Fibroblast of the aortic adventitia (primary cell): ENCODE data around the gene NPIPB6. TPM values are rescaled to one million over a fixed set of nuclear protein-coding genes. Genes with fewer than 3 reads are reported as not detected.

Experiments
- DNase-seq: peaks from one replicate; pipeline ENCODE4 v3.0.0-alpha.2; 2010; ENCODE audit warnings: low read depth
- H3K4me3 ChIP-seq: 2 replicates; pipeline ENCODE4 v1.5.1; 2011; ENCODE audit warnings: low read depth, mild to moderate bottlenecking, control low read depth, low read length, moderate library complexity
- CTCF ChIP-seq: IDR thresholded peaks from 2 replicates; pipeline ENCODE4 v1.5.1; 2011; ENCODE audit warnings: mild to moderate bottlenecking, low read length, control low read depth, inconsistent platforms; ENCODE audit not compliant: insufficient read depth
- small RNA-seq: library from RNA; depleted of rRNA; stranded (forward); fragments of <200 nt; gene quantifications from one replicate; pipeline ENCODE3, GENCODE V24; 2012
- total RNA-seq: library from RNA; depleted of rRNA; stranded (reverse); fragments of >200 nt; gene quantifications from 2 replicates; pipeline ENCODE4 v1.2.3, GENCODE V29; 2012; ENCODE audit warnings: low replicate concordance

The NPIPB6 gene
- total RNA-seq, 1 donor = not detected

DNA sequence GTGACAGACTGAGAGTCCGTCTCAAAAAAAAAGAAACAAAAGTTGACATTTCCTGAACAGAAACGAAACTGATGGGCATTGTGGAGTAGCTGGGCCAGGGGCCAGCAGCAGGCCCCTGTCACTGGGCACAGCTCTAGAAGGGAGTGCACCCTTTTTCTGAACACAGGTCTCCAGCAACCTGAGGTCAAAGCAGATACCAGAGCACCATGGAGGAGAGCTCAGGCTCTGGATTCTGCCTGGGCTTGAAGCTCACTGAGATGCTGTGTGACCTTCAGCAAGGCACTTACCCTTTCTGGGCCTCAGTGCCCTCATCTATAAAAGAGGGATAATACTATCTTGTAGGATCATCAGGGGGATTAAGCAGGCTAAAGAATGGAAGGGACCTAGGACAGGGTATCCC is 66.0 kb downstream of the NPIPB6 start:
- TF ChIP-seq CTCF = no peak
- no peak for DNase-seq
- H3K4me3 ChIP-seq = no peak overlapping the region

DNA sequence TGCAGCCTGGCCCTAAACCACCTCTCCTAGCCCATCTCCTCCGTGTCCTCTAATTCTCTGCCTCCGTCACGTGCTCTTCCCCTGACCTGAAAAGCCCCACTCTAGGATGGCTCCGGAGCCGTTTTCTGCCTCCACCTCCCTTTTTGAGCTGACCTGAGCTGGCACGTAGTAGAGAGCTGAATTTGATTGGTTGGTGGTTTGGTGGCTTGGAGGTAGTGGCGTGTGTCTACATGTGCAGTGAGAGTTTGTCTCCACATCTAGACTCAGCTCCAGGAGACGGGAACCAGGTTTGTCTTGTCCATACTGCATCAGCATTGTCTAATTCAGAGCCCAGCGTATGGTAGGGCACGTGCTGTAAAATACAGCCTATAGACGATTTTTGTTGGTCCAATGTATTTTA is 68.0 kb downstream of the NPIPB6 start:
- no peak for DNase-seq
- H3K4me3 ChIP-seq = no peak overlapping the region
- TF ChIP-seq CTCF = no peak

DNA sequence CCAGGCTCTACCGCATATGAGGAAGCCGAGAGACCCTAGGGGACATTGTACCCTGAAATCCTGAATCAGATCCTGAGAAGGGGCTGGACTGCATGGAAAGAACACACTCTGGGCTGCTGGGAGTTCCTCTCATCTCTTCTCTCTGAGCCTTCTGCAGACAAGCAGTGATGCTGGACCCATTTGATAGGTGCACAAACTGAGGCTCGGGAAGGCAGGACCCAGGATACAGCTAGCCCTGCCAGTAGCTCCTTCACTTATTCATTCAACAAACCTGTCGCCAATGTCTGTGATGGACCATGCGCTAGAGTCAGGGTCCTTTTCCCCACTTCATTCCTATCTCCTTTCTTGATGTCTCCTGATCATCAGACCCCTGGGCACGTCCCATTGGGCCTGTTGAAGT is 69.1 kb downstream of the NPIPB6 start:
- no peak for DNase-seq
- TF ChIP-seq CTCF = no peak
- H3K4me3 ChIP-seq = no peak overlapping the region

DNA sequence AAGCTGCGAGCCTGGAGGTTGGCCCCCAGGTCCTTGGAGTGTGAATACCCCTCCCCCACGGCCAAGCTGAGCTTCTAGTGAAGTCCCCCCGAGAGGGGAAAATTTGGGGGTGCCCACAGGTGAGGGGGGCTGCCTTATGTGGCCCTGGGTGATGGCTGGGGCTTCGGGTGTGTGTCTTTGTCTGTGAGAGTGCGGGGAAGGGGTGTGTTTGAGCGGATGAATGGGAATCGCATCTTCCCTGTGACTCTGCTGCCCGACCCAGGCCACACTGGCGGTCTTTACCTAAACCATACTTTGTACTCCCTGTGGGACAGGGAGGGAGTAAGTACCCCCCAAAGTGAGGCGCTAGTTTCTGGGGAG is 69.7 kb downstream of the NPIPB6 start:
- DNase-seq = no peak
- no peak overlapping the region for H3K4me3 ChIP-seq
- TF ChIP-seq CTCF = no peak

DNA sequence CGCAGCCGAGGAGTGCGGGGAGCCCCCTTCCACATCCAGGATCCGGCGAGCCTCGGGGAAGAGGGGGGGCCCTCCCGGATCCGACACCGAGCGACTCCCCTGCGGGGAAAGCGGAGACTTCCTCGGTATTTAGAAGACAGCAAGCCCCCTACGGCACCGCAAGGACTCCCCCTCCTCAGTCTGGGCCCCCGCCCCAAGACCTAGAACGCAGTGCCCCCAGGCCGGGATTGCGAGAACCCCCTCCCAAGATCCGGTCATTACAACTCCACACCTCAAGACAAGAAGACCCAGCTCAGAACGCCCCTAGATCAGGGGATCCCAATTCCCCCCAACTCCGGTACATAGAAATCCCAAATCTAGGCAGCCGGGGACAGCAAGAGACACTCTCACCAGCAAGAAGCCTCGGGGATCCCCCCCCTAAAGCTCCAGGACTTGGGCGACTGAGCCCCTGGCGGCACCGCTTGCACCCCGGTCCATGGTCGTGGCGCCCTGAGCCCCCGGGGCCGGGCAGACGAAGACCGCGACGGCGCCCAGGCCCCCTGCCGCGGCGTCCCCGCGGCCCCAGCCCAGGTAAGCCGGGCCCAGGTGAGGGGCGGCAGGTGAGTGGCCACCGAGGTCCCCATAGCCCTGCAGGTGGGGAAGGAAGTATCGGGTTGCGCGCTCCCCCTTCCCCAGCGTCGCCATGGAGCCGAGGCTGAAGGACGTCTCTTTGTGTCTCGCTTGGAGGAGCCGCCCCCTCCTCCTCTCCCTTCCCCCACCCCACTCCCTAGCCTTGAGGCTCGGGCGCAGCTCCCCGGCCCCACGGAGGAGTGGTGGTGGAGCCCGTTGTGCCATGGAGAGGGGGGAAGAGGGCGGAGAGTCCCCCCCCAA is 70.3 kb downstream of the NPIPB6 start:
- no peak for DNase-seq
- peak overlapping the region; percentile 55 for H3K4me3 ChIP-seq
- no peak for TF ChIP-seq CTCF

Small RNAs within 50 kb of the gene (small RNA-seq; reads per million reads assigned to genes)
- gene AC138904.2 (not detected), gene MIR6862-1 (not detected)

Other genes with a start within 250 kb of the NPIPB6 start
- 112 and 183 TPM in 2 replicates for gene XPO6, start 151.5 kb downstream of the NPIPB6 start, total RNA-seq
- under 0.01 TPM in 1 of 2 replicates, not detected in the other for gene SBK1, start 71.0 kb downstream of the NPIPB6 start, total RNA-seq
- gene EIF3CL, start 40.3 kb upstream of the NPIPB6 start, total RNA-seq = 85.4 and 86.9 TPM in 2 replicates
- gene NPIPB7, start 108.8 kb upstream of the NPIPB6 start, total RNA-seq = not detected in 2 replicates
- gene CLN3, start 128.6 kb upstream of the NPIPB6 start, total RNA-seq = 13.6 and 18.4 TPM in 2 replicates
- gene APOBR, start 131.1 kb upstream of the NPIPB6 start, total RNA-seq = not detected in 2 replicates
- not detected in 2 replicates for gene IL27, start 143.3 kb upstream of the NPIPB6 start, total RNA-seq
- gene NUPR1, start 175.5 kb upstream of the NPIPB6 start, total RNA-seq = 28.8 and 56.1 TPM in 2 replicates
- gene SGF29, start 190.4 kb upstream of the NPIPB6 start, total RNA-seq = 11.9 and 14.6 TPM in 2 replicates
- gene SULT1A2, start 233.5 kb upstream of the NPIPB6 start, total RNA-seq = 3.3 TPM in 1 of 2 replicates, not detected in the other
- gene SULT1A1, start 246.5 kb upstream of the NPIPB6 start, total RNA-seq = 0.27 and 24.9 TPM in 2 replicates